ENCODE data around the gene COL9A3.

DNA sequence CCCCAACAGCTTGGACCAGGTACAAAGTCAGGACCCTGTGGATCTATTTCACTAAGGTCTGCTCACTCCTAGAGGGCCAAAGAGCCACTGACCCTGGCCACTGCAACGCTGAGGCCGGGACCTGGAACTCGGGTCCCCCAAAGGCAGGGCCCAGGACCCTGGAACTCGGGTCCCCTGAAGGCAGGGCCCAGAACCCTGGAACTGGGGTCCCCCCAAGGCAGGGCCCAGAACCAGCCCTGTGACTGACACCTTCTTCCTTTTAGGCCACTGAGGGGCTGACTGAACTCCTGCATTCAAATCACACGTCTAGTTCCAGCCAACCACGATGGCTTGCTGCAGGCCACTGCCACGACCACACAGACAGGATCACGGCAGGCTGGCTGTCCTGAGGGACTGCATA is 35.3 kb downstream of the COL9A3 start:
- TF ChIP-seq, protein P1, sequence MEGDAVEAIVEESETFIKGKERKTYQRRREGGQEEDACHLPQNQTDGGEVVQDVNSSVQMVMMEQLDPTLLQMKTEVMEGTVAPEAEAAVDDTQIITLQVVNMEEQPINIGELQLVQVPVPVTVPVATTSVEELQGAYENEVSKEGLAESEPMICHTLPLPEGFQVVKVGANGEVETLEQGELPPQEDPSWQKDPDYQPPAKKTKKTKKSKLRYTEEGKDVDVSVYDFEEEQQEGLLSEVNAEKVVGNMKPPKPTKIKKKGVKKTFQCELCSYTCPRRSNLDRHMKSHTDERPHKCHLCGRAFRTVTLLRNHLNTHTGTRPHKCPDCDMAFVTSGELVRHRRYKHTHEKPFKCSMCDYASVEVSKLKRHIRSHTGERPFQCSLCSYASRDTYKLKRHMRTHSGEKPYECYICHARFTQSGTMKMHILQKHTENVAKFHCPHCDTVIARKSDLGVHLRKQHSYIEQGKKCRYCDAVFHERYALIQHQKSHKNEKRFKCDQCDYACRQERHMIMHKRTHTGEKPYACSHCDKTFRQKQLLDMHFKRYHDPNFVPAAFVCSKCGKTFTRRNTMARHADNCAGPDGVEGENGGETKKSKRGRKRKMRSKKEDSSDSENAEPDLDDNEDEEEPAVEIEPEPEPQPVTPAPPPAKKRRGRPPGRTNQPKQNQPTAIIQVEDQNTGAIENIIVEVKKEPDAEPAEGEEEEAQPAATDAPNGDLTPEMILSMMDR (IDR thresholded peaks at IDR 0.05) = no peak
- no peak for TF ChIP-seq POLR2A (IDR thresholded peaks at IDR 0.05)
